ENCODE data around the gene SHROOM3. TPM values are rescaled to one million over a fixed set of nuclear protein-coding genes. Genes with fewer than 3 reads are reported as not detected.

Gene SHROOM3
- total RNA-seq, 2 donors from 2014 or later: 18.1 to 21.8 TPM

- no peak overlapping the region for H3K4me3 ChIP-seq (ENCODE audit: low read length)
- H3K36me3 ChIP-seq (ENCODE audit: control insufficient read depth, insufficient read depth, low read length): no peaks in the 10 kb centered on the region
- no peak overlapping the region for H3K4me3 Mint-ChIP-seq
- no peak overlapping the region for H3K27ac ChIP-seq (ENCODE audit: low read depth, low read length)
- H3K36me3 Mint-ChIP-seq (ENCODE audit: low read depth): no peaks in the 10 kb centered on the region
- H3K9ac ChIP-seq (ENCODE audit: extremely low read depth, low read length, poor library complexity, severe bottlenecking): no peak overlapping the region
- H3K27me3 ChIP-seq (ENCODE audit: control insufficient read depth, insufficient read depth, low read length, poor library complexity, severe bottlenecking): no peaks in the 10 kb centered on the region
- H3K4me1 Mint-ChIP-seq: no peaks in the 10 kb centered on the region
- no peaks in the 10 kb centered on the region for H3K9me3 ChIP-seq (ENCODE audit: control insufficient read depth, low read length)
- no peak overlapping the region for H3K27ac Mint-ChIP-seq
- DNase-seq: no peak
- no peaks in the 10 kb centered on the region for H3K27me3 Mint-ChIP-seq (ENCODE audit: insufficient read depth)
- H3K4me1 ChIP-seq (ENCODE audit: control insufficient read depth, insufficient read depth, low read length): no peaks in the 10 kb centered on the region
- no peak for TF ChIP-seq CTCF (conservative IDR thresholded peaks at IDR 0.05)
- no peaks in the 10 kb centered on the region for H3K9me3 Mint-ChIP-seq
These were observed 35.0 kb downstream of the SHROOM3 start for GRCh38 chr4:76470064-76470463.

- 77% methylated on average over 1 of the region's 1 CpG; no CpG with 5 or more reads in 1 of the 2 experiments for WGBS, 2 experiments (ENCODE audit: insufficient coverage in 1 of 2, insufficient read length in 1 of 2)
- no peaks in the 10 kb centered on the region for H3K27me3 ChIP-seq (ENCODE audit: control insufficient read depth, insufficient read depth, low read length, poor library complexity, severe bottlenecking)
- H3K4me3 ChIP-seq (ENCODE audit: low read length): no peak overlapping the region
- DNase-seq: no peak
- no peaks in the 10 kb centered on the region for H3K9me3 Mint-ChIP-seq
- no peak overlapping the region for H3K9ac ChIP-seq (ENCODE audit: extremely low read depth, low read length, poor library complexity, severe bottlenecking)
- H3K4me1 Mint-ChIP-seq: no peaks in the 10 kb centered on the region
- no peaks in the 10 kb centered on the region for H3K4me1 ChIP-seq (ENCODE audit: control insufficient read depth, insufficient read depth, low read length)
- H3K9me3 ChIP-seq (ENCODE audit: control insufficient read depth, low read length): no peaks in the 10 kb centered on the region
- H3K27me3 Mint-ChIP-seq (ENCODE audit: insufficient read depth): no peaks in the 10 kb centered on the region
- no peaks in the 10 kb centered on the region for H3K36me3 Mint-ChIP-seq (ENCODE audit: low read depth)
- H3K27ac ChIP-seq (ENCODE audit: low read depth, low read length): peak overlapping the region; percentile 25
- no peak overlapping the region for H3K4me3 Mint-ChIP-seq
- no peak overlapping the region for H3K27ac Mint-ChIP-seq
- no peak for TF ChIP-seq CTCF (conservative IDR thresholded peaks at IDR 0.05)
- no peaks in the 10 kb centered on the region for H3K36me3 ChIP-seq (ENCODE audit: control insufficient read depth, insufficient read depth, low read length)
These were observed 35.5 kb downstream of the SHROOM3 start for GRCh38 chr4:76470532-76470931.

GRCh38 chr4:76476571-76476970, 41.5 kb downstream of the SHROOM3 start:
- no peaks in the 10 kb centered on the region for H3K36me3 Mint-ChIP-seq (ENCODE audit: low read depth)
- Histone ChIP-seq H3K27ac (ENCODE audit: low read depth, low read length) (no peak overlapping the region), H3K36me3 (ENCODE audit: control insufficient read depth, insufficient read depth, low read length) (no peaks in the 10 kb centered on the region), H3K4me3 (ENCODE audit: low read length) (no peak overlapping the region), H3K9ac (ENCODE audit: extremely low read depth, low read length, poor library complexity, severe bottlenecking) (no peak overlapping the region), H3K4me1 (ENCODE audit: control insufficient read depth, insufficient read depth, low read length) (no peaks in the 10 kb centered on the region), H3K9me3 (ENCODE audit: control insufficient read depth, low read length) (no peaks in the 10 kb centered on the region), H3K27me3 (ENCODE audit: control insufficient read depth, insufficient read depth, low read length, poor library complexity, severe bottlenecking) (no peaks in the 10 kb centered on the region)
- no peak for TF ChIP-seq CTCF (conservative IDR thresholded peaks at IDR 0.05)
- DNase-seq: no peak
- H3K9me3 Mint-ChIP-seq: peaks cover 27% of the 10 kb centered on the region
- no peak overlapping the region for H3K4me3 Mint-ChIP-seq
- no peaks in the 10 kb centered on the region for H3K4me1 Mint-ChIP-seq
- 88% methylated on average over 1 of the region's 1 CpG; no CpG with 5 or more reads in 1 of the 2 experiments for WGBS, 2 experiments (ENCODE audit: insufficient coverage in 1 of 2, insufficient read length in 1 of 2)
- no peak overlapping the region for H3K27ac Mint-ChIP-seq
- no peaks in the 10 kb centered on the region for H3K27me3 Mint-ChIP-seq (ENCODE audit: insufficient read depth)

All from endodermal cell (in vitro differentiated cells).